K562 (cell line): Measurements from ENCODE around the gene ITGBL1. TPM values are rescaled to one million over a fixed set of nuclear protein-coding genes. Genes with fewer than 3 reads are reported as not detected.

Experiments used
- ATAC-seq: fragments of 200-7000 bp; cut with Tn5 transposase; 3 replicates; pipeline ENCODE4 v1.9.1; 2020; ENCODE audit warnings: moderate library complexity
- BruUV-seq: library from RNA; stranded (reverse); fragments of 400-500 nt; replicated peaks from 2 replicates; lab custom pipeline; 2021; lab: Mats Ljungman, UMichigan
- CTCF ChIA-PET: fragments of 300-600 bp; formaldehyde crosslinking; extraction: SDS; loops from one replicate; lab custom pipeline; 2021; ENCODE audit warnings: low intra/inter-chr PET ratio; lab: Yijun Ruan, JAX
- POLR2A ChIA-PET: fragments of 300-600, 350-650 bp; sonication (Branson Sonifier 250); formaldehyde crosslinking; extraction: SDS; loops from one replicate; lab custom pipeline; 2021; ENCODE audit warnings: antibody characterized with exemption, inconsistent platforms; lab: Yijun Ruan, JAX
- DNase-seq, 4 experiments: peaks; one replicate each; pipeline versions ENCODE4 v3.0.0 to v3.0.0-alpha.2; 2011 to 2018; ENCODE audit warnings: low spot score in 3 of 4, mixed read lengths in 3 of 4; ENCODE audit errors: extremely low read depth in 1 of 4
- FAIRE-seq: peaks from 2 replicates; lab custom pipeline; 2011; peaks lifted over from hg19 to GRCh38; lab: Jason Lieb, UNC
- H2AFZ ChIP-seq: 2 replicates; pipeline ENCODE4 v1.6.0; 2011; ENCODE audit warnings: low read depth, low read length, control low read depth, inconsistent platforms
- H3K27ac ChIP-seq: fragments of 200-600 bp; 3 replicates; pipeline ENCODE4 v1.8.0; 2011; ENCODE audit warnings: low read depth, mild to moderate bottlenecking, control low read depth, inconsistent platforms, low read length, moderate library complexity, mixed read lengths; ENCODE audit errors: extremely low read depth
- H3K27me3 ChIP-seq, 2 experiments: fragments of 300-600 bp in 1 of 2; 2 replicates in 1 of 2; 3 replicates in 1 of 2; pipeline versions ENCODE4 v1.6.0 to v1.8.0; 2011; ENCODE audit warnings: inconsistent platforms in 2 of 2, low read length in 2 of 2, mild to moderate bottlenecking in 1 of 2, mixed read lengths in 1 of 2, moderate library complexity in 1 of 2; ENCODE audit not compliant: control insufficient read depth in 2 of 2, insufficient read depth in 2 of 2
- H3K36me3 ChIP-seq: fragments of 300-600 bp; 3 replicates; pipeline ENCODE4 v1.8.0; 2011; ENCODE audit warnings: mild to moderate bottlenecking, low read length, inconsistent platforms; ENCODE audit not compliant: control insufficient read depth, insufficient read depth
- H3K4me1 ChIP-seq, 2 experiments: fragments of 200-600 bp in 1 of 2; replicated peaks in 1 of 2; 2 replicates in 1 of 2; 3 replicates in 1 of 2; pipeline versions ENCODE4 v1.5.1 to v1.8.0; 2011; ENCODE audit warnings: inconsistent platforms in 2 of 2, low read length in 2 of 2, mild to moderate bottlenecking in 1 of 2, mixed read lengths in 1 of 2, moderate library complexity in 1 of 2; ENCODE audit not compliant: control insufficient read depth in 2 of 2, insufficient read depth in 2 of 2
- H3K4me2 ChIP-seq: 2 replicates; pipeline ENCODE4 v1.6.1; 2011; ENCODE audit warnings: low read length, control low read depth, inconsistent platforms, mixed read lengths; ENCODE audit not compliant: insufficient read depth
- H3K4me3 ChIP-seq: fragments of 200-600 bp; sonication (generic), shearing (Covaris generic); 2 replicates; pipeline ENCODE4 v1.5.1; 2016; ENCODE audit warnings: control low read depth, inconsistent platforms
- H3K79me2 ChIP-seq: fragments of 200-600 bp; 3 replicates; pipeline ENCODE4 v1.8.0; 2011; ENCODE audit warnings: low read length, inconsistent platforms; ENCODE audit not compliant: control insufficient read depth, insufficient read depth
- H3K9ac ChIP-seq, 2 experiments: 2 replicates each; pipeline versions ENCODE4 v1.6.0 to v1.6.1; 2011; ENCODE audit warnings: low read depth in 2 of 2, low read length in 2 of 2, control low read depth in 1 of 2, inconsistent platforms in 1 of 2, mild to moderate bottlenecking in 1 of 2, mixed read lengths in 1 of 2; ENCODE audit not compliant: insufficient read depth in 1 of 2
- H3K9me1 ChIP-seq: one replicate; pipeline ENCODE4 v1.6.0; 2011; ENCODE audit warnings: inconsistent platforms, mild to moderate bottlenecking, low read length, moderate library complexity; ENCODE audit not compliant: control insufficient read depth, insufficient read depth
- H3K9me3 ChIP-seq: replicated peaks from 2 replicates; pipeline ENCODE4 v1.5.1; 2011; ENCODE audit warnings: low read depth, low read length, inconsistent platforms; ENCODE audit not compliant: control insufficient read depth, insufficient read depth
- H4K20me1 ChIP-seq: replicated peaks from 2 replicates; pipeline ENCODE4 v1.6.1; 2011; ENCODE audit warnings: low read length, inconsistent platforms, mixed read lengths; ENCODE audit not compliant: control insufficient read depth, insufficient read depth
- ATF1 ChIP-seq, 2 experiments: fragments of 450-650 bp in 1 of 2; IDR thresholded peaks; 2 replicates each; pipeline ENCODE4 v1.6.1; 2016; ENCODE audit warnings: missing compliant biosample characterization in 1 of 2, missing genetic modification characterization in 1 of 2
- GTF2F1 ChIP-seq: IDR thresholded peaks from 2 replicates; pipeline ENCODE4 v1.6.1; 2011; ENCODE audit warnings: low read depth, low read length, improper control_type of control experiment
- KAT2B ChIP-seq: IDR thresholded peaks from one replicate; pipeline ENCODE4 v1.6.1; 2012; ENCODE audit warnings: low read depth, mild to moderate bottlenecking, control low read depth, inconsistent platforms, low read length, moderate library complexity
- MAZ ChIP-seq, 2 experiments: fragments of 450-650 bp in 1 of 2; sonication (generic) in 1 of 2; formaldehyde crosslinking; IDR thresholded peaks in 1 of 2; conservative IDR thresholded peaks in 1 of 2; 2 replicates each; pipeline versions ENCODE4 v1.4.0 to v1.5.0; 2020; ENCODE audit warnings: mild to moderate bottlenecking in 1 of 2, missing genetic modification reagents in 1 of 2
- MED1 ChIP-seq: sonication (generic); formaldehyde crosslinking; IDR thresholded peaks from 2 replicates; pipeline ENCODE4 v1.8.1; 2023; ENCODE audit warnings: missing genetic modification reagents, borderline replicate concordance
- POLR2H ChIP-seq: IDR thresholded peaks from 2 replicates; pipeline ENCODE4 v1.6.1; 2016; ENCODE audit warnings: missing genetic modification characterization, low read depth, mild to moderate bottlenecking, control low read depth, missing compliant biosample characterization, moderate library complexity
- POLR3G ChIP-seq: IDR thresholded peaks from 2 replicates; pipeline ENCODE4 v1.6.1; 2011; ENCODE audit not compliant: insufficient read length, insufficient replicate concordance; ENCODE audit errors: extremely low read depth
- SP1 ChIP-seq: sonication (generic); formaldehyde crosslinking; IDR thresholded peaks from 2 replicates; pipeline ENCODE4 v1.8.1; 2022; ENCODE audit warnings: mild to moderate bottlenecking, missing genetic modification reagents
- ZNF57 ChIP-seq: fragments of 450-650 bp; formaldehyde crosslinking; IDR thresholded peaks from 2 replicates; pipeline ENCODE4 v1.4.0; 2020; ENCODE audit warnings: mild to moderate bottlenecking, moderate library complexity
- ZNF75A ChIP-seq: fragments of 450-650 bp; formaldehyde crosslinking; IDR thresholded peaks from 2 replicates; pipeline ENCODE4 v1.4.0; 2020; ENCODE audit warnings: mild to moderate bottlenecking
- WGBS: fragments of 100-300 bp; shearing (Covaris generic); methylation state at CpG from one replicate; pipeline ENCODE4 v1.1.6; 2016; ENCODE audit warnings: low coverage, mixed read lengths; ENCODE audit not compliant: insufficient coverage; ENCODE audit errors: missing lambda C conversion rate; 5-methylcytosine and 5-hydroxymethylcytosine counted together
- in situ Hi-C: fragments of 300-500 bp; cut with MboI; formaldehyde crosslinking; loops from 4 replicates; pipeline ENCODE4 v1.15.0; 2018; ENCODE audit warnings: inconsistent platforms, mixed read lengths
- intact Hi-C: fragments of 100-400 bp; cut with micrococcal nuclease; formaldehyde crosslinking; loops from 2 replicates; pipeline ENCODE4 v1.14.2; 2022
- polyA plus RNA-seq, 8 experiments: library from polyadenylated mRNA; depleted of rRNA in 4 of 8; stranded (reverse) in 5 of 8; unstranded in 3 of 8; fragments of >200 nt; fragmentation: Nextera tagmentation in 2 of 8; fragmentation: Illumina TruSeq in 1 of 8; extraction: Ambion mirVana in 2 of 8; extraction: Trizol in 1 of 8; gene quantifications; 2 replicates each; pipeline versions ENCODE4 v1.2.1 to v1.2.3, GENCODE V29; 2011 to 2014; ENCODE audit warnings: inconsistent platforms in 1 of 8, missing spikeins in 1 of 8
- total RNA-seq, 7 experiments: library from RNA; depleted of rRNA in 6 of 7; stranded (reverse); fragments of >200 nt in 6 of 7; fragmentation: Illumina TruSeq in 2 of 7; extraction: Trizol in 2 of 7; gene quantifications; 2 replicates each; pipeline versions ENCODE4 v1.2.1 to v1.2.3, GENCODE V29; 2011 to 2021; ENCODE audit warnings: low replicate concordance in 1 of 7
- TF ChIP-seq, protein P1 (sequence below), 2 experiments: fragments of 450-650 bp; IDR thresholded peaks; 2 replicates each; pipeline ENCODE4 v1.6.1; 2016; ENCODE audit warnings: mild to moderate bottlenecking in 2 of 2, borderline replicate concordance in 1 of 2, low read depth in 1 of 2, moderate library complexity in 1 of 2
- TF ChIP-seq, protein P2 (sequence below): fragments of 450-650 bp; formaldehyde crosslinking; IDR thresholded peaks from 2 replicates; pipeline ENCODE4 v1.4.0; 2022; ENCODE audit warnings: missing genetic modification characterization

Gene ITGBL1
- total and polyA plus RNA-seq, 9 of the 15 experiments (the other 6 are each of a cell fraction or from before 2014, with no cell fraction given), result 0.04 to 0.73 (median 0.32) TPM; not detected in 1

DNA sequence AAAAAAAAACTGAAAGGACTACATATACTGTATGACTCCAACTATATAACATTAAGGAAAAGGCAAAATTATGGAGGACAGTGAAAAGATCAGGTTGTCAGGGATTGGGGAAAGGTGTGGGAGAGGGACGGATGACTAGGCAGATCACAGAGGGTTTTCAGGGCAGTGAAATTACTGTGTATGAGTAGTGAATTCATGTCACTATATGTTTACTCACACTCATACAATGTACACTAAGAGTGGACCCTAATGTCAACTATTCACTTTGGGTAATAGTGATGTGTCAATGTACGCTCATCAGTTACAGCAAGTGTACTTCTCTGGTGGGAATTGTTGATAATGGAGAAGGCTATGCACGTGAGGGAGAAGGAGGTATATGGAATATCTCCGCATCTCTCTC lies 144.3 kb downstream of the ITGBL1 start:
- 9% methylated on average over 4 of the region's 4 CpGs for WGBS
- Histone ChIP-seq H3K9me1 (no peaks in the 10 kb centered on the region), H3K79me2 (no peaks in the 10 kb centered on the region), H2AFZ (no peak overlapping the region), H3K4me3 (no peak overlapping the region), H3K27me3 (no peaks in the 10 kb centered on the region), H3K9ac (no peak overlapping the region)
- FAIRE-seq, result no peak
- no peak for DNase-seq
- TF ChIP-seq ZNF57 (CRISPR knock-in tag), result no peak
- TF ChIP-seq MAZ (CRISPR knock-in tag; conservative IDR thresholded peaks at IDR 0.05 in 1 of 2, IDR thresholded peaks at IDR 0.05 in 1 of 2), result no peak
- no peak for TF ChIP-seq MED1 (CRISPR knock-in tag)
- TF ChIP-seq ATF1 (CRISPR knock-in tag; IDR thresholded peaks at IDR 0.05), result no peak
- no peak for TF ChIP-seq ATF1 (tag; IDR thresholded peaks at IDR 0.05)
- TF ChIP-seq GTF2F1, result no peak
- TF ChIP-seq, protein P1, sequence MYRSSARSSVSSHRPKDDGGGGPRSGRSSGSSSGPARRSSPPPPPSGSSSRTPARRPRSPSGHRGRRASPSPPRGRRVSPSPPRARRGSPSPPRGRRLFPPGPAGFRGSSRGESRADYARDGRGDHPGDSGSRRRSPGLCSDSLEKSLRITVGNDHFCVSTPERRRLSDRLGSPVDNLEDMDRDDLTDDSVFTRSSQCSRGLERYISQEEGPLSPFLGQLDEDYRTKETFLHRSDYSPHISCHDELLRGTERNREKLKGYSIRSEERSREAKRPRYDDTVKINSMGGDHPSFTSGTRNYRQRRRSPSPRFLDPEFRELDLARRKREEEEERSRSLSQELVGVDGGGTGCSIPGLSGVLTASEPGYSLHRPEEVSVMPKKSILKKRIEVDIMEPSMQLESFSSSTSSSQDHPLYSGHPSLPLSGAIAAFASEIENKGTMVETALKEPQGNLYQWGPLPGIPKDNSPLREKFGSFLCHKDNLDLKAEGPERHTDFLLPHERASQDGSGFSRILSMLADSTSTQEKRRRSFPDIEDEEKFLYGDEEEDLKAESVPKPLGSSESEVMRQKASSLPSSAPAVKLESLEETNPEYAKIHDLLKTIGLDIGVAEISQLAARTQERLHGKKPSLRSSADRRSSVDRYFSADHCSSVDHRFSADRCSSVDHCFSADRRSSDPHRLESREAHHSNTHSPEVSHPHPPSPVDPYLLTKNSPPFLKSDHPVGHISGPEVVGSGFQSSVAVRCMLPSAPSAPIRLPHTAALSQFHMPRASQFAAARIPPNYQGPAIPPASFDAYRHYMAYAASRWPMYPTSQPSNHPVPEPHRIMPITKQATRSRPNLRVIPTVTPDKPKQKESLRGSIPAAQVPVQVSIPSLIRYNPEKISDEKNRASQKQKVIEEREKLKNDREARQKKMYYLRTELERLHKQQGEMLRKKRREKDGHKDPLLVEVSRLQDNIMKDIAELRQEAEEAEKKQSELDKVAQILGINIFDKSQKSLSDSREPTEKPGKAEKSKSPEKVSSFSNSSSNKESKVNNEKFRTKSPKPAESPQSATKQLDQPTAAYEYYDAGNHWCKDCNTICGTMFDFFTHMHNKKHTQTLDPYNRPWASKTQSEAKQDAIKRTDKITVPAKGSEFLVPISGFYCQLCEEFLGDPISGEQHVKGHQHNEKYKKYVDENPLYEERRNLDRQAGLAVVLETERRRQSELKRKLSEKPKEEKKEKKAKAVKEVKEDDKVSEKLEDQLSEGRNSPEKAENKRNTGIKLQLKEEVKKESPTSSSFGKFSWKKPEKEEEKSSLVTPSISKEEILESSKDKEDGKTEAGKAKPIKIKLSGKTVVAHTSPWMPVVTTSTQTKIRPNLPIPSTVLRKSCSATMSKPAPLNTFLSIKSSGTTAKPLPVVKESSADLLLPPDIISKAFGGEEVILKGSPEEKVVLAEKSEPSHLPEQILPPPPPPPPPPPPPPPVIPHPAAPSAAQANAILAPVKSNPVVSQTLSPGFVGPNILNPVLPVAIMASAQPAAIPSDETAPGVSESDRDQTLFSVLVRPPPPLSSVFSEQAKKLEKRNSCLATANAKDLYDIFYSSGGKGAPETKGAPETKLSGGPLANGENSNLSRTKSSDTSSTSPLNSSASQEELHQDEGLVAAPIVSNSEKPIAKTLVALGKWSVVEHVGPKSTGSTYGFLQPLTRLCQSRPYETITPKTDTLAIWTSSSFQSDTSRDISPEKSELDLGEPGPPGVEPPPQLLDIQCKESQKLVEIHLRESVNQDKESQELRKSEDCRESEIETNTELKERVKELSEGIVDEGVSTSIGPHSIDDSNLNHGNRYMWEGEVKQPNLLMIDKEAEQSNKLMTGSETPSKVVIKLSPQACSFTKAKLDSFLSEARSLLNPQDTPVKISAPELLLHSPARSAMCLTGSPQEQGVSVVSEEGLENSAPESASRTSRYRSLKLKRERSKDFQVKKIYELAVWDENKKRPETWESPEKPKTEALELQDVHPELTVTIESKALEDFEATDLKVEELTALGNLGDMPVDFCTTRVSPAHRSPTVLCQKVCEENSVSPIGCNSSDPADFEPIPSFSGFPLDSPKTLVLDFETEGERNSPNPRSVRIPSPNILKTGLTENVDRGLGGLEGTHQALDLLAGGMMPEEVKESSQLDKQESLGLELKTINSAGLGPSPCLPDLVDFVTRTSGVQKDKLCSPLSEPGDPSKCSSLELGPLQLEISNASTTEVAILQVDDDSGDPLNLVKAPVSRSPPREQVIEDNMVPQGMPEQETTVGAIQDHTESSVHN (IDR thresholded peaks at IDR 0.05; ENCODE audit: borderline replicate concordance in 1 of 2, low read depth in 1 of 2), result no peak
- no peak for TF ChIP-seq POLR3G
- no peak for TF ChIP-seq SP1
- no peak for TF ChIP-seq POLR2H (tag)
- no peak for TF ChIP-seq ZNF75A (CRISPR knock-in tag)
- TF ChIP-seq, protein P2, sequence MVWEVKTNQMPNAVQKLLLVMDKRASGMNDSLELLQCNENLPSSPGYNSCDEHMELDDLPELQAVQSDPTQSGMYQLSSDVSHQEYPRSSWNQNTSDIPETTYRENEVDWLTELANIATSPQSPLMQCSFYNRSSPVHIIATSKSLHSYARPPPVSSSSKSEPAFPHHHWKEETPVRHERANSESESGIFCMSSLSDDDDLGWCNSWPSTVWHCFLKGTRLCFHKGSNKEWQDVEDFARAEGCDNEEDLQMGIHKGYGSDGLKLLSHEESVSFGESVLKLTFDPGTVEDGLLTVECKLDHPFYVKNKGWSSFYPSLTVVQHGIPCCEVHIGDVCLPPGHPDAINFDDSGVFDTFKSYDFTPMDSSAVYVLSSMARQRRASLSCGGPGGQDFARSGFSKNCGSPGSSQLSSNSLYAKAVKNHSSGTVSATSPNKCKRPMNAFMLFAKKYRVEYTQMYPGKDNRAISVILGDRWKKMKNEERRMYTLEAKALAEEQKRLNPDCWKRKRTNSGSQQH (CRISPR knock-in tag), result no peak
- TF ChIP-seq KAT2B, result no peak
- TF ChIP-seq, all 486 proteins: peak for 0
- ChIA-PET POLR2A (no interaction called here), CTCF (no interaction called here)
- BruUV-seq, result no TSS peak
- H3K36me3 ChIP-seq, result no peaks in the 10 kb centered on the region
- in situ Hi-C loops (no loop called here), intact Hi-C loops (no loop called here)
- no peaks in the 10 kb centered on the region for H3K4me1 ChIP-seq
- no peak for ATAC-seq
- H3K9me3 ChIP-seq, result no peaks in the 10 kb centered on the region
- H4K20me1 ChIP-seq, result no peaks in the 10 kb centered on the region
- no peak overlapping the region for H3K27ac ChIP-seq
- no peak overlapping the region for H3K4me2 ChIP-seq
